Right lobe of liver (tissue), 4 donors: ENCODE results near the gene SSPN.

Source experiments
- POLR2A ChIP-seq: fragments of 450-650 bp; IDR thresholded peaks from one replicate; pipeline ENCODE4 v1.6.1; 2017; ENCODE audit warnings: antibody characterized with exemption, mild to moderate bottlenecking
- TF ChIP-seq, protein P1 (sequence below), 4 donors: fragments of 200-600 bp in 3 of 4; fragments of 450-650 bp in 1 of 4; IDR thresholded peaks; one replicate each; pipeline versions ENCODE4 v1.5.1 to v1.8.0; 2016 to 2022; ENCODE audit warnings: antibody characterized with exemption in 4 of 4, mild to moderate bottlenecking in 2 of 4
- donor health status: DM: no; HTN: no; CAD: no.
- donor health status: DM: no; HTN: no; CAD: no.
- donor health status: DM: no; HTN: yes; CAD: no.

DNA sequence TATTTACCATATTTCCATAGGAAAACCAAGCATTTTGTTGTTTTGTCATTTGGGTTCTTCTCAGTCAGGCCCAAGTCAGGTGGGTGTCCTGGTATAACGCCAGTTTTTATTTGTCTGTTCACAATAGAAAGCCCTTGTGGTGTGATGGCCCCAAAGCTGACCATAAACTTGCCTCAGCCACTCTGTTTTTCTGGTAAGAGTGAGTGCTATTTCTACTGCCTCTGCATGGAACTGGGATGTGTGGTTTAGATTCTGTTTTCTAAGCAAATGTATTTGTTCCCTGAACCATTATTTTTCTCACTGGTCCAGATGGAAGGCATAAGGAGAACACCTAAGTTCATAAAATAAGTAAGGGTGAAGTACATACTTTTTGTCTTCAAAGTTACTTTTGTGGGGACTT lies 1.8 kb upstream of the SSPN start:
- TF ChIP-seq, protein P1, sequence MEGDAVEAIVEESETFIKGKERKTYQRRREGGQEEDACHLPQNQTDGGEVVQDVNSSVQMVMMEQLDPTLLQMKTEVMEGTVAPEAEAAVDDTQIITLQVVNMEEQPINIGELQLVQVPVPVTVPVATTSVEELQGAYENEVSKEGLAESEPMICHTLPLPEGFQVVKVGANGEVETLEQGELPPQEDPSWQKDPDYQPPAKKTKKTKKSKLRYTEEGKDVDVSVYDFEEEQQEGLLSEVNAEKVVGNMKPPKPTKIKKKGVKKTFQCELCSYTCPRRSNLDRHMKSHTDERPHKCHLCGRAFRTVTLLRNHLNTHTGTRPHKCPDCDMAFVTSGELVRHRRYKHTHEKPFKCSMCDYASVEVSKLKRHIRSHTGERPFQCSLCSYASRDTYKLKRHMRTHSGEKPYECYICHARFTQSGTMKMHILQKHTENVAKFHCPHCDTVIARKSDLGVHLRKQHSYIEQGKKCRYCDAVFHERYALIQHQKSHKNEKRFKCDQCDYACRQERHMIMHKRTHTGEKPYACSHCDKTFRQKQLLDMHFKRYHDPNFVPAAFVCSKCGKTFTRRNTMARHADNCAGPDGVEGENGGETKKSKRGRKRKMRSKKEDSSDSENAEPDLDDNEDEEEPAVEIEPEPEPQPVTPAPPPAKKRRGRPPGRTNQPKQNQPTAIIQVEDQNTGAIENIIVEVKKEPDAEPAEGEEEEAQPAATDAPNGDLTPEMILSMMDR (IDR thresholded peaks at IDR 0.05): no peak
- TF ChIP-seq POLR2A: no peak
